NCI-H526 (cell line): ENCODE measurements around the gene CXorf49.
A peak's percentile ranks its signal among the peaks of the same experiment; 100 is the strongest.

Experiments used
- DNase-seq, 2 experiments: peaks; one replicate each; lab custom pipeline; 2025; lab: John Stamatoyannopoulos, UW

Gene CXorf49

GRCh38 chrX:71671938-71672337, 46.1 kb downstream of the CXorf49 start:
- no peak for DNase-seq

GRCh38 chrX:71671043-71671780, 46.9 kb downstream of the CXorf49 start:
- DNase-seq: no peak

DNA sequence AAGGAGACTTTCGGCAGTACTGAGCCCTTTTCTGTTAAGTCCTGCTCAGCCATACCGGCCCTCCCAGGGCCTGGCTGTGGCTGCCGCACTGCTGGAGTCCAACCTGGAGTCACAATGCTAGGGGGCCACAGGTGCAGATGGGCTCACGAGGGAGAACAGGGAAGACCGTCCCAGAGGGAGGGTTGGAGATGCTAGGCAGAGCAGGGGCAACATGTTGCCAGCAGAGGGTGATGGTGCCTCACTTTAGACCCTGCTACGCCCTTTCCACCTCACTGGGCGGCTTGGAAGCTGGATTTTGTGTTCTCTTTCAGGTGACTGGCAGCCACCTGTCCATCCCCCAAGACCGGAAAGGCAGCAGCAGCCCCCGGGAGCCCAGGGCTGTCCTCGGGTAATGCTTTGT, 48.1 kb downstream of the CXorf49 start:
- DNase-seq: peak; percentile 18 to 56

GRCh38 chrX:71669492-71669891, 48.6 kb downstream of the CXorf49 start:
- DNase-seq: no peak

DNA sequence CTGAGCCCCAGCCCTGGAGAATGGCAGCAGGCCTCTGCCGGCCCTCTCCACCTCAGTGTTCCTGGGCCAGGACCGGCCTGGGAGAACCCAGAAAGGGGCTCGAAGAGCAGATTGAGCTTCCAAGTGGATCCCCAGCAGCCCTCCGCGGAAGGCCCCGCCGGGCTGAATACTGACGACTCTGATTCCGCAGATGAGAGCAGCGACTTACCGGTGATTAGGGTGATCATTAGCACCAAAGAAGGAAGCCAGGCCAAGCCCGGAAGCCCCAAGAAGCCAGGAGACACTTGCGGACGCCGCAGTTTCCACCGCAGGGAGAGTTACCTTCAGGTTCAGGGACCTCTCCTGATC, 49.9 kb downstream of the CXorf49 start:
- no peak for DNase-seq

- DNase-seq: no peak
Observed at GRCh38 chrX:71667328-71668247, 50.5 kb downstream of the CXorf49 start, which contains the start of gene LOC101059915. TSS of gene LOC101059915 (plus strand) at chrX:71667546.

- DNase-seq: no peak
Observed at GRCh38 chrX:71666240-71667223, 51.6 kb downstream of the CXorf49 start.

DNA sequence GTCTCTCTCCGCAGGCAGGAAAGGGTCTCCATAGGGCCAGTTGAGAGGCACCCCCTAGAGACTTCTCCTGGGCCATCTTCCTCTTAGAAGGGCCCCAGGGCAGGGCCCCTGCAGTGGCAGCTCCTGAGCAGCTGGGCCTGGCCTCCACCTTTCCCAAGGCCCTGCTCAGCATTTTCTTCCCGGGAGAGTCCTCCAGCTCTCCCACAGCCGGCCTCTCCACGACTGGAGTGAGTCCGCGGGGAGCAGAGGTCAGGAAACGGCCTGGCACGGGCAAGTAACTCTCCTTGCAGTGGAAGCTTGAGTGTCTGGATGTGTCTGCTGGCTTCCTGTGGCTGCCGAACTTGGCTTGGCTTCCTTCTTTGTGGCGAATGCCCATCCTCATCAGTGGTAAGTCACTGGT, 52.3 kb downstream of the CXorf49 start:
- DNase-seq: no peak

DNA sequence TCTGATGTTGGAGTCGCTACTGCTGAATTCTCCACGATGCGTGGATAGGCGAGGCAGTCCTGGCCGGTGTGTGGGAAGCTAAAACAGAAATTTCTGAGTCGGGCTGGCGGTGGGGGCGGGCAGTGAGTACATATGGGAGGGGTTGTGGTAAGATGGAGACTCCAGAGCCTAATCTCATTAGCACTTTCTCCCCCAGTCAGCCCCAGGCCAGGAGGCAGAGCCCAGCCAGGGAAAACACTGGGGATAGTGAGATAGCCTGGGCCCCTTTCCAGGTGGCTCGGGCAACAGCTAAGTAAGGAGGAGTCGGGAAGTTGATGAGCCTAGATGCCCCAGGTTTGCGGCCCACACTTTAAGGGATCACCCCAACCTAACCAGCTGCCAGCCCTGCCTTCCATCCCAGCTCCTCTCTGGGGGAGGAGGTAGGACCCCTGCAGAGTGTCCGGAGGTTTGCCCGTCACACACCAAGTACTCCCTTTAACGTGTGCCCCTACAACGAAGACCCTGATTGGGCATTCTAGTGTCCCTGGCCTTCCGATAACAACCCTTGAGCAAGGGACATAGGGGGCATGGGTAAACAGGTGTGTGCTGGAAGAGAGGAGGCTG, 53.1 kb downstream of the CXorf49 start:
- no peak for DNase-seq
